NCI-H345 (cell line): ENCODE measurements around the gene GET4.
"Not testable (repeated sequence)": the region's sequence is repeated elsewhere in the genome, so short reads cannot be mapped to it uniquely, and the experiment has no call there.

Experiments
- DNase-seq: peaks from one replicate; lab custom pipeline; 2025; lab: John Stamatoyannopoulos, UW

The GET4 gene

GRCh38 chr7:930975-931758, 54.8 kb downstream of the GET4 start:
- DNase-seq = no peak

GRCh38 chr7:931871-932650, 55.7 kb downstream of the GET4 start:
- DNase-seq = no peak

- DNase-seq = no peak
Measured at GRCh38 chr7:932651-932975, 56.3 kb downstream of the GET4 start.

- DNase-seq = no peak
Measured at GRCh38 chr7:934469-935163, 58.3 kb downstream of the GET4 start.

GRCh38 chr7:935164-935873, 59.0 kb downstream of the GET4 start:
- no peak for DNase-seq

GRCh38 chr7:935874-936385, 59.6 kb downstream of the GET4 start:
- DNase-seq = no peak

- peak; percentile 54 for DNase-seq
Measured at GRCh38 chr7:936386-937054, 60.2 kb downstream of the GET4 start.

GRCh38 chr7:937856-938484, 61.6 kb downstream of the GET4 start:
- DNase-seq = no peak

GRCh38 chr7:938546-939185, 62.3 kb downstream of the GET4 start:
- DNase-seq = no peak

- no peak for DNase-seq
Measured at GRCh38 chr7:939843-940242, 63.5 kb downstream of the GET4 start.

GRCh38 chr7:940599-941408, 64.5 kb downstream of the GET4 start:
- no peak for DNase-seq

GRCh38 chr7:943793-944192, 67.4 kb downstream of the GET4 start:
- DNase-seq = not testable (repeated sequence)

GRCh38 chr7:944744-945143, 68.4 kb downstream of the GET4 start:
- no peak for DNase-seq

- no peak for DNase-seq
Measured at GRCh38 chr7:945147-945555, 68.8 kb downstream of the GET4 start.

- no peak for DNase-seq
Measured at GRCh38 chr7:945556-946255, 69.4 kb downstream of the GET4 start.
